ENCODE measurements around the gene COL13A1.
A peak's percentile ranks its signal among the peaks of the same experiment; 100 is the strongest.

Gene COL13A1

DNA sequence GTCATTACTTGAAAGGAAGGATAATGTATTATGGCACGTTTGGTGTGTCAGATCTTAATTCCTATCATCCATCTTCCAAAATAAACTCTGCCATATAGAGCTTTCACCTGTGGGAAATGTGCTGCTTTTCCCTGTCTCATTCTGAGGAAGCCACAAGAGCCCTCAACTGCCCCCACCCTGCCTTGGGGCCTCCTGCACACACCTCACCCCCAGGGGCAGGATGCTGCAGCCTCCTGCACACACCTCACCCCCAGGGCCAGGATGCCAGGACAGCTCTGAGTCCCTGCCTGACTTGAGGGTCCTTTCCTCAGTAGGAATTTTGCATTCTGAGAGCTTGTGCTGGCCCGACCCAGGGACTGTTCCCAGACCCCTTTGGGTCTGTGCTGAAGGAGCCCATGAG, 67.1 kb downstream of the COL13A1 start:
- no peak for DNase-seq (ENCODE audit: low read depth)

DNA sequence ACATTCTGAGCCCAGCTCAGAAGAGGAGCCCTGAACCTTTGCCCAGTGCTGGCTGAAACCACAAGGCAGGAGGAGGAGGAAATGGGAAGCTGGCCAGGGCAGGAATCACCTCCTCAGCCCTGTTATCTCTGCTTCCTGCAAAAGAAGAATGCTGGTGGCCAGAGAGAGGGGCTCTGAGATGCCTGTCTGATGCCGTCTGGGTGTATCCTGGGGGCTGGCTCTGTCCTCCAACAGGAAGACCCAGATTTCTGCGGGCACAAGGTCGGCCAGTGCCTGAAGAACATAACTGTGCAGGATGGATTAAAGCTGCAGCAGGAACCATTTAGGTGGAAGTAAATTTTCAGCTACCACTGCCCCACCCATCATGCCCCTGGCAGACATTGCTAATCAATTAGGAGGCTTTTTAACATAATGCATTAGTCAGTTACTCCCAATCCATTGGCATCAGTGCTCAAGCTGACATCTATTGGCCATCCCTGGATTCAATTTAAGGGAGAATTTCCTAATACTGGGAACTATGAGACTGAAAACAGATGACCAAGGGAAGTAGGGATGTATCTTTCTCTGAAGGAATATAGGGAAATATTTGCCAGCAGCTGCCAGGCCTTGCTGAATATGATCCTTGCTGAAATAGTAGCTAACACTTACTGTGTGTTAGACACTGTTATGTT, 67.7 kb downstream of the COL13A1 start:
- DNase-seq (ENCODE audit: low read depth), result peak; percentile 70

DNA sequence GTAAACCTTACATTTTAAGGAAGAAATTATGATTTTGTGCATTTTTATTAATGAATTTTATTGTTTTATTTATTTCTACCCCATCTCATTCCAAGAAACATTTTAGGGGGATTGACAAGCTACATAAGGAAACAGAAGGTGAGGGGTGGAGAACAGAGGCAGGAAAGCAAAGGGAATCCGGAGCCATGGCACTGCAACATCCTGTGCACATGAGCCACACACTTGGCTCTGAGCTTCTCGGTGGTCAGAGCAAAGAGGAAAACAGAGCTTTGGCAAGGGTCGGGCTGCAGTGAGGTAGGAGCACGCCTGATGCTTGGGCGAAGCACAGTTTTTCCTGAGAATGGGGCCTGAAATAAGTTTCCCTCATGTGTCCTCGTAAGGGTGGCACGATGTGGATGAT, 68.9 kb downstream of the COL13A1 start:
- no peak for DNase-seq (ENCODE audit: low read depth)

DNA sequence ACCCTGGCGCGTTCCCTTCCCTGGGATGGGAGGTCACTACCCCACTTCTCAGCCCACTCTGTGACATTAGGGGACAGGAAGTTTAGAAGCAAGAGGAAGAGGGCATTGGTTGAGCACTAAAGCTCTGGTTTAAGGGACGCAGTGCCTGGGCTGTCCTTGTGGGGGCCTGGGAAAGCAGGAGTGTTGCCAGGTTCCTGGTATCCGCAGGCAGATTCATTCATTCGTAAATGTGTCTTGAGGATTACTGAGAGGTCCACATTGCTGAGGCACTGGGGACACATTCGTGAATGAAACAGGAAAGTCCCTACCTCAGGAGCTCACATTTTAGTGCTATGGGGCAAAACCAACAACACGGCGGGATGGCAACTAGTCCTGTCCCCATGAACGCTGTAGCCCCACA, 69.4 kb downstream of the COL13A1 start:
- DNase-seq (ENCODE audit: low read depth), result no peak

DNA sequence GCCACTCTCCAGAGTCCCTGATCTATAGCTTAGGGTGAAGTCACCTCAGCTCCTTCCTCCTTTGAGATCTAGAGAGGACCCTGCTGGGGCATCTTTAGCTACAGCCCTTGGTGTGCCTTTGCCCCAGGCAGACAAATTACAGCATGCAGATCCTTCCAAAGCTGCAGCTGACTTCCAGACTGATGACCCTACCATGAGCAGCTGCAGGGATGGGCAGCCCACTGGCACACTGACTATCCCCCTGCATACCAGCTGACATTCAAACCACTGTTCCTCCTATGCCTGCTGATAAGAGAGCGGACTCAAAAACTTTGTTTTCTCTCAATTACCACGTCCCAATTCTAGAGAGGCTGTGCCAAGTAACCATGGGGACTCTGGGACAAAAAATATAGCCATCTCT, 70.6 kb downstream of the COL13A1 start:
- DNase-seq (ENCODE audit: low read depth), result no peak

DNA sequence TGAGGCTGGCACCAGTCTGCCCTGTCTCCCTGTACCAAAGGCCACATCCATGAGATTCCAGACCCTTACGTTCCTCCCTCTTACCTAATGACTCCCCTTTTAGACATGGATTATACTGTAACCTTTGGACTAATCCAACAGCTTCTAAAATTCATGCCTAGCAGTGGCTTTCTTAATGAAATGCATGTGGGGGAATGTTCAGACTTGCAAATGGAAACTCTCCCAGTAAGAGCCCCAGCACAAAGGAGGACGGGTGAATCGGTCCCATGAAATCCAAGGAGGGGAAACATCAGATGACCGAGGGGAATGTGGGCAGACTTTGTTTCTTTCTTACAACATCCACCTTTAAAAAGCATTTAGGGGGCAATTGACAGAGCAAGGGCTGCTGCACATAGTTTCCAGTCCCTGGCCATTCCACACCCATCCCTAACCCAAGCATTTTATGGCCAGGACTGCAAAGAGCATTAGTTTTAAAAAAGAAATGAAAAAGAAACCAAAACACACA, 71.5 kb downstream of the COL13A1 start:
- DNase-seq (ENCODE audit: low read depth), result no peak

DNA sequence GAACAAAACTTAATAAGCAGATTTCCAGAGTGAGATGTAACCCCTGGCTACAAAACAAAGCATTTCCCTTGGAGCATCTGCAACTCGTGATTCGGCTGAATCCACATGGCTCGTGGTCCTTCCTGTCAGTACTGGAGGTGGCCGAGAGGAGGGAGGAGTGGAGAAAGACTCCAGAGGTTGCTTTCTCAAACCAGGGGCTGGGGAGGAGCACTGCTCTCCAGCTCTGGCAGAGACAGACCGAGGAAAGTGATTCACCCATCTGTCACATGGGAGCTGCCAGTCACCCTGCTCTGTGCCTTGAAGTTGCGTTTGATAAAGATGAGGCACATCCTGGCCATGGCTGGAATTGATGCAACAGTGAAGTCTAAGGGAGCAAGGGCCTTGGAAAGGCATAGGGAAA, 72.7 kb downstream of the COL13A1 start:
- DNase-seq (ENCODE audit: low read depth), result peak; percentile 81

DNA sequence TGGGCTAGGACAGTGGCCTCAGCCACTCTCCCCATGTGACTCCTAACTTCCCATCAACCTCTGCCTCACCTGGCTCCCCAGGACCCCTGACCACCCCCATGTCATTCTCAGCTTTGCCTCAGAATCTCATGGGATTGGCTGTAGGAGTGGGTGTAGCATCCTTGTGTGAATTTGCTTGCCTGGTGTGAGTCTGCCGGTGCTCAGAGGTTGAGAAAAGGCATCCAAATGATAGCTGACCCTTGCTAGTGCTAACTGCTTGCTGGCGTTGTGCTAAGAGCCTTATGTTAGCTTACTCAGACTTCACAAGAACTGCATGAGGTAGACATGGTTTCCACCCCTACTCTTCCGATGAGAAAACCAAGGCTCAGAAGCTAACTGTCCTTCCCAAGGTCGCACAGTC, 74.2 kb downstream of the COL13A1 start:
- DNase-seq (ENCODE audit: low read depth), result no peak

DNA sequence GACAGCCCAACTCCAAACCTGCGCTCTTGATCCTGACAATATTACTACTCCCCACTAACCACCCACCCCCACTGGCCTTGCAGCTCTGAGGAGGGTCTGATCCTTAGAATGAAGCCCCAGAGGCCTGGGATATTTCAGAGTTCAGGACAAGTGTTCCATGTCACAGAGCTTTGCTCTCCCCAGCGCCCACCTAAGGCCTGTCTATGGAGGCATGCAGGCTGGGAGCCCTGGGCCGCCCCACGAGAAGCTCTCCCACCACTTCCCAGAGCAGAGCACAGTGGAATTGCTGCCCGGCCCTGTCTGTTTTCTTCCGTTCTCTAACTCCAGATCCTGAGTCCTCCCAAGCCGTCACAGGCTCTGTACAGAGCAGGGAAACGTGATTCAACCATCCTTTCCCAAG, 74.6 kb downstream of the COL13A1 start:
- no peak for DNase-seq (ENCODE audit: low read depth)

DNA sequence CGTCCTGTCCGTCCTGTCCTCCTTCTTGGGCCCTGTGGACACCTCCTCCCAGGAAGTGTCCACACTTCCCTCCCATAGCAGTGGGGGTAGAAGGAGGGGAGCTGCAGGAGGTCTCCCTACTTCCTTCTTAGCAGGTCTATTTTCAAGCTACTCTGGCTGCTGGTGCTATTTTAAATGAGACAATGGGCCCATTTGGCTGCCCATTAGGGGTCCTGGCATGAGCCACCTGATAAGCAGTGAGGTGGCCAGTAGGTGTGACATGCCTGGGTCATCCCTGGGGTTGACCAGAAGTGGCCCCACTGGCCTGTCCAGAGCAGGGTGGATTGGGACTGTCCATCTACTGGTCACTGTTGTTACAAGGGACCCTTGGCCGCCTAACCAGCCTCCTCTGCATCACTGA, 75.2 kb downstream of the COL13A1 start:
- DNase-seq (ENCODE audit: low read depth), result no peak

DNA sequence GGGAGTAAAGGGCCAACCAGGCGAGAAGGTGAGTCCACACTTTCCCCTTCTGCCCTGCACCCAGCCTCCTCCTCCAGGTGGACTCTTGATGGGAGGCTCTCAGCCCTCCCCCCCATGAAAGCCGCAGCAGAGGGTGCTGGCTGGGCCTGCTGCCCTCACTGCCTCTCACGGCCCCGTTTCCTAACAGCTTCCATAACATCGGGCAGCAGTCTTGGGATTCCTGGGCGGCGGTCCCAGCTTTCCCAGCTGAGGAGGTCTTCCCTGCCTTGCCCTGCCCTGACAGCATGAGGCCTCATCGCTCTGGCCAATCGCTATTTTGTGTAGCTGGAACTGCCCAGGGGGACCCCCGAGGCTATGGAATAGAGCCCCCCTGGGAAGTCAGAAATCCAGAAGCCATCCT, 76.3 kb downstream of the COL13A1 start:
- DNase-seq (ENCODE audit: low read depth), result no peak

DNA sequence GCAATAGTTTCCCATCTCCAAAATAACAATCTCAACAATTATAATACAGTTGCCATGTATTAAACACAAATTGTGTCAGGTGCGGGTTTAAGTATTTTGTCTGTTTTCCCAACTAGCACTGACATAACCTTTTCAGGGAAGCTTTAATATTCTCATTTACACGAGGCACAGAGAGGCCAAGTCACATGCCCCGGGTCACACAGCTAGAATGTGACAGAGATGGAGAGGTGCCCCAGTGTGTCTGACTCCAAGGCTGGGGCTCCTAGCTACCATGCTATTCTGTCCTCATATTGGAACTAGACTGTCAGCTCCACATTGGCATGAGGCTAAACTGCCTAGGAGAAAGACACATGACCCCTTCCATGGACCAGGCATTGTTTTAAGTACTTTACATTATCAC, 77.2 kb downstream of the COL13A1 start:
- no peak for DNase-seq (ENCODE audit: low read depth)

DNA sequence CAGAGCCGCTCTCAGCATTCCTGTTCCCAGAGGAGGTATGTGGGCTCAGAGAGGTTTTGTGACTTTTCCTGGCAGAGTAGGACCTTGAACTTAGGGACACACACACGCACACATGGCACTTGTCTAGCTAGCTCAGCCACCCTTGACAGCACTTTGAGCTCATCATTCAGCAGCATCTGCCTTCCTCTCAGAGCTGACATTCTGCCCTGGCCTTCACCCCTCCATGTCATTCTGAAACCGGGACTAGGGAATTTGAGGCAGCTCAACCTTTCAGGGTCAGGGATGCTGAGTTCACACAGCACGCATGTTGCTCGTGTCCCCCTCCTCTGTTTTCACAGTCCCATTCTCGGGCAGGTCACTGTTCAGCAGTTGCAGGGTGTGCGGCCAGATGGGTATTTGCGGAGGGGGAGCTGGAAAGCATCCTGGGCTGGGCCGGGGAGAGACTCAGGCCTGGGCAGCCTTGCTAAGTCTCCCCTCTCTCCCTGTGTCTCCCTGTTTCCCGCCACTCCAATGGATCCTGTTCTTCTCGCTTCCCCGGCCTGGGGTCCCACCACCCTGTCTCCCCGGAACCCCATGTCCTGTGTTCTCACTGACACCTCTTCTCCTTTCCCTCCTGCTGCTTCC, 78.0 kb downstream of the COL13A1 start:
- no peak for DNase-seq (ENCODE audit: low read depth)

DNA sequence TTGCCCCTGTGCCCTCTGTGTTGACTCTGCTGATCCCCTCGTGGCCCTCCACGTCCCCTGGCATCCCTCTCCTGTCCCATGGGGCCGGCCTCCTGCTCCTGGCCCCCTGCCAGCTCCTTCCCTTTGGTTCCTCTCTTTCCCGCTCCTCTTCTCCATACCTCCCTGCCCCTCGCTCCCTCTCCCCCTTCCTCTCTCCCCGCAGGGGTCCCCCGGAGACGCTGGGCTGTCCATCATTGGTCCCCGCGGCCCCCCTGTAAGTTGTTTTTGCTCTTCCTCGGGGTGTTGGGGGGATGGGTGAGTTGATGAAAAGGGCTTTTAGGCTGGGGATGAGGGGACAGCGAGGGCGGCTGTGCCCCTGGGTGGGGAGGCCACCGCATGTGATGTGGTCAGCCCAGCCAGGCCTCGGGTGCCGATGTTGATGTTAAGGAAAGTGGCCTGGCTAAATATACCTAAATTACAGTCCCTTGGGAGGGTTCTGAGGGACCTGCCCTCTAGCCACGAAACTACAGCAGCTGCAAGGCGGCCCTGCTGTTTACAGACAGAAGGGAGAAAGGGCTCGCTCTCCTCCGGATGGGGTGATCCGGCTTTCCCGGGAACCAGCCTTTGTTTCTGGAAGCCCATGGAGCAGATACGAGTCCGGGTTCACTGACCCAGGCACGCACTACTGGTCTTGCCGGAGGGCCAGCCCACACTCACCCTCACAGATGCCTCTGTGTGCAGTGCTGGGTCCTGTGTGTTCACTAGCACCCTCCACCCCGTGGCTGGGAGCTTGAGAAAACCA, 78.8 kb downstream of the COL13A1 start:
- no peak for DNase-seq (ENCODE audit: low read depth)

DNA sequence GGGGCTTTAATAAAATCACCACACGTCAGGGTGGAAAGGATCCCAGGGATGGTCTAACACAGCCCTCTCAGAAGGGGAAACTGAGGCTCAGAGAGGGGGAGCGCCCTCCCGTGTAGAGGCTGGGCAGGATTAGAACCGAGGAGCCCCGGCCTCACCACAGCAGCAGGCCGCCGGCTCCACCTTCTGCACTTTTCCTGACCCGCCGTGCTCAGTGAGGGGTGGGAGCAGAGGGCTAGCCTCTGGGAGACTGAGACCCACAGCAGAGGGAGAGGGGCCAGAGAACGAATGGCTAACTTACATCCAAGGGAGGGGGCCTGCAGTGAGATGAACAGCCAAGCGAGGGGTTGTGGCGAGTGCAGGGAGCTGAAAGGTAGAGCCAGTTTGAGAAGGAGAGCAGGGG, 79.5 kb downstream of the COL13A1 start:
- DNase-seq (ENCODE audit: low read depth), result no peak

DNA sequence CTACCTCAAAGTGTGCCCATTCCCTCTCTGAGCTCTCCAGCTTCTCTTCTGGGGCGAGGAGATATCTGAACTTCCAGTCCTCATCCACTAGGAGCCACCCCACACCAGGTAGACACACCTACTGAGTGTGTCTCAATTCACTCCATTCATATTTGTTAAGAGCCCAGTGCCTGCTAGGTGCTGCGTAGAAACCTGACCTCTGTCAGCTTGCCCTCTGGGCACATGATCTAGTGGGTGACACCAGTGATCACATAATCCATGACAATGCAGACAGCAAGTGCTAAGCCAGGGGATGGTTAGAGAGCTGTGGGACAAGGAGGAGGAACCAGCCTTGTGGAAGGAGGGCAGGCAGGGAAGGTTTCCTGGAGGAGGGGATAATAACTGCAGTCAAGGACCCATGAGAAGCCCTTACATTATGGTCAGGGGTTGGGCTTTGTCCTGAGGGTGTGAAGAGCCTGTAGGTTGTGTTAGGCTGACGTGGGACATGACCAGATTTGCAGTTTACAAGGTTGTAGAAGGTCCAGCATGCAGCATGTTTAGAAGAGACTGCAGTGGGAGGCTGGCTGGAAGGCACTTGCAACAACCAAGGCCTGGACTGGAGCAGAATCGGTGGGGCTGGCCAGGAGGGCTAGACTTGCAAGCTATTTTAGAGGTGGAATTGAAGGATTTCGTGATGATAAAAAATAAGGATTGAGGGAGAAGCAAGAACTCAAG, 81.8 kb downstream of the COL13A1 start:
- no peak for DNase-seq (ENCODE audit: low read depth)

DNA sequence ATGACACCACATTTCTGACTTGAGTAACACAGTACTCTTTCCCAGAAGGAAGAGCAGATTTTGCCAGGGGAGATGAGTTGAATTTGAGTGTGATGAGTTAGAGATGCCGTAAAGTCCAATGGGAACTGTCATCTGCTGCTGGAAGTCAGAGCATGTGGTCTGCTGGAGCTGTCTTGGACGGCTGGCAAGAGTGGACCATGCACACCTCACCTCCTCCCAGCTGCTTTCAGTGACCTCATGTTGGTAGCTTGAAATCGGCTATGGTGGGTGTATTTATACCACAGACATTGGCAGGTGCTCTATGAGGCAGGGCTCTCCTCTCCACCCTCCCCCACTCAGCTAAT, 82.3 kb downstream of the COL13A1 start:
- peak; percentile 53 for DNase-seq (ENCODE audit: low read depth)

DNA sequence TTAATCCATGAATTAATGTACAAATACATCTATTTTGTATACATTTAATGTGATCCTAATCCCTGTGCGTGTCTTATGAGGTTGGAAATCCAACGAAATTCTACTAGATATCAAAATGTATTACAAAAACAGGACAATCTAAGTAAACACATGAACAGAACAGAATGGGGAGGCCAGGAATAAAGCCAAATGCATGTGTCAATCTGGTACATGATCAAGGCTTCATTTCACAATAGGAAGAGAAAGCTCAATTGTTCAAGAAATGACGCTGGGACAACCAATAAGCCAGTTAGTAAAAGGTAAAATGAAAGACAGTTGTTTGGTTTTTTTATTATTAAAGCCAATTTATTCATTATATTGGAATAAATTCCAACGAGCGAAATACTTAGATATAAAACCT, 83.0 kb downstream of the COL13A1 start:
- DNase-seq (ENCODE audit: low read depth), result no peak

DNA sequence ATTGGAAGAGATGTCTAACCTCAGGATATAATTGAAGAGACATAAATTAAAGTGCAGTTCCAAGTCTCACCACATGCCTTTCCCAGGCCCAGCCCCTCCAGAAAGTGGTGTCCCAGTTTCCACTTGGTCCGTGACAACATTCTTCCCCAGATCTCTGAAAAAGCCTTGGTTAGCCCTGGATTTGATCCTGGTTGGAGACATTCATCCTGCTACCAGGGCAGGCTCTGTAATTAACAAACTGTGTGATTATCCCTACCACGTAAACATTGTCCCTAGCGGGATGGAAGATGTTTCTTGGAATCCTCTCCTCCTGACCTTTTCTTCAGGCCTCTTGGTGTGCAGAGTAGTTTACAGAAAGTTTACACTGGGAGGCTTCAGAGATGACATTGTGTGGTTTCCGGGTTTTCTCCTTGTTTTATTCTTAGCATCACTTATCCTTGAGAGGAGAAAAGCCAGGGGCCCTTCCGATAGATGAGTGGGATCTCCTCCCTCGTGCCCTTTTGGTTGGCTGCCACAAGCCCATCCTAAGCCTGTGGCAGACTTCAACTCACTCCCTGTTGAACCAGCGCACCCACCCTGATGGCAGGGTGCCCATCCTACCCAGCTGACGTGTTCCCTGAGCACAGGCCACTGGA, 83.8 kb downstream of the COL13A1 start:
- no peak for DNase-seq (ENCODE audit: low read depth)

DNA sequence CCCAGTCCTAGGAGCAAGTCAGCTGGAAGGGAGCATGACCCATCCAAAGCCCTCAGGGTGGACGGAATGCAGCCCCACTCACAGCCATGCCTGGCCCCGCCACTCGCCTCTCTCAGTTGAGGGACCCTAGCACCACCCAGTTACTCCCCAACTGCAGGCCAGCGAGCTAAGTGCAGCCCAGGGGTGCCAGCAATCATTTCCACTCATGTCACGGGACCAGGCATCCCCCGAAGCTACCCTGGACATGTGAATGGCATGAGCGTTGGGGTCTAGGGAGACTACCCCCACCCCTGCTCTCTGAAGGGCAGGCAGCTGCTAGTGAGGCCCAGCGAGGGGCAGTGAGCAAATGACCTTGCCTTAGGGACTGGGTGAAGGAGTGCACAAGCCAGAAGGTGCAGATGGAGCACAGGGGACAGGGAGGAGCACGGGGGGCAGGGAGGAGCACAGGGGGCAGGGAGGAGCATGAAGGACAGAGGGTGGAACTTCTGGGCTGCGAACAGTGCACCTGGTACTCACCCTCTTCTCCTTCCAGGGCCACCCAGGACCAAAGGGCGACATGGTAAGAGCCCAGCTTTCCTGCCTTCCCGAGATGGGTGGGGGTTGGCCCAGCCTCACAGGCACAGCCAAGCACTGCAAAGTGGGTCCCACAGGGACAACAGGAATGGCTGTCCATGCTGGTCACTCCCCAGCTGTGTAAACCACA, 87.3 kb downstream of the COL13A1 start:
- DNase-seq (ENCODE audit: low read depth), result no peak

DNA sequence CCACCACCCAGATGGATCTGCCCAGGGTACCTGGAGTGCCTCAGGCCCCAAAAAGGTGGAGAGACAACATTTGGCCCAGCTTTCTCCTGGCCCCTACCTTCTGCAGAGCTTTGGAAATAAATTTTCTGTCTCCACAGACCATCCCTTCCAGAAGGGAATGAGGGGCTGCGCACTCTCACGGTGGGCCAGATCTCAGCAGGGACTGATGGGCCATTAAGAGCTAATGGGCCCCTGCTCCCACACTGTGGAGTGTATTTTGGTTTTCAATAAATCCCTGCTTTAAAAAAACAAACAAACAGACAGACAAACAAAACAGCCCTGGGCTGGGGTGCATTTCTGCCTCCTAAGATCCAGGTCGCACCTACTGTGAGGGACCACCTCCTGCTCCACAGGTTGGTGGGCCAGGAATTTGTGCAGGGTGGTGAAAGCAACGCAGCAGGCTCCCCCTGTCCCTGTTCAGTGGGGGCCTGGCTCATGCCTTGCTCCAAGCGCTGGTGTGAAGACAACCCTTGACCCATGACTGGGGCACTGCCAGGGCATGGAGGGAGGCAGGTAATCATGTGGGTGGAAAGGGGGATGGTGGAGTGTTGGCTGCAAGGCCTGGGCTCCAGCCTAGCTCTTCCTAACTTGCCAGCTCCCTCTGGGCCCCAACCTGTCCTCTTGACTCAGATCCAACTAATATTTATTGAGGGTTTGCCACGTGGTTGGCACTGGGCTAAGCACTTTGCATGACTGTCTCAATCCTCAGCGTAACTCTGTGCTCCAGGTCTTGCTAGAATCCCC, 88.5 kb downstream of the COL13A1 start:
- DNase-seq (ENCODE audit: low read depth), result no peak

All from GM04504 (cell line).